PC-9 (cell line): ENCODE data around the gene VPS39. TPM values are rescaled to one million over a fixed set of nuclear protein-coding genes. Genes with fewer than 3 reads are reported as not detected.

ENCODE experiments used
- BruUV-seq: library from RNA; stranded (reverse); fragments of 400-500 nt; replicated peaks from 2 replicates; lab custom pipeline; 2021; lab: Mats Ljungman, UMichigan
- CTCF ChIA-PET: fragments of 300-600 bp; sonication (Branson Sonifier 250); formaldehyde crosslinking; loops from one replicate; lab custom pipeline; 2022; ENCODE audit warnings: antibody characterized with exemption; lab: Charles Lee
- POLR2A ChIA-PET: fragments of 300-600 bp; sonication (Branson Sonifier 250); formaldehyde crosslinking; loops from one replicate; lab custom pipeline; 2022; ENCODE audit warnings: antibody characterized with exemption; ENCODE audit not compliant: unreplicated experiment; lab: Charles Lee
- DNase-seq, 2 experiments: peaks; one replicate each; pipeline versions ENCODE4 v3.0.0 to v3.0.0-alpha.2; 2015 to 2022; ENCODE audit warnings: mixed read lengths in 1 of 2
- H2AFZ ChIP-seq: fragments of 200-600 bp; sonication (generic); 2 replicates; pipeline ENCODE4 v1.8.1; 2017; ENCODE audit warnings: antibody characterized with exemption
- H3F3A ChIP-seq: fragments of 200-600 bp; sonication (generic); 2 replicates; pipeline ENCODE4 v1.8.1; 2017; ENCODE audit warnings: antibody characterized with exemption, mild to moderate bottlenecking, low read depth; ENCODE audit not compliant: insufficient read depth
- H3K27ac ChIP-seq: fragments of 200-600 bp; sonication (generic); 2 replicates; pipeline ENCODE4 v1.6.1; 2016; ENCODE audit warnings: mixed run types
- H3K27me3 ChIP-seq: fragments of 200-600 bp; sonication (generic); 2 replicates; pipeline ENCODE4 v1.6.1; 2016; ENCODE audit warnings: low read depth, mixed run types; ENCODE audit not compliant: insufficient read depth
- H3K36me3 ChIP-seq: fragments of 200-600 bp; sonication (generic); 2 replicates; pipeline ENCODE4 v1.6.1; 2016; ENCODE audit warnings: low read depth, mixed run types
- H3K4me1 ChIP-seq: fragments of 200-600 bp; sonication (generic); replicated peaks from 2 replicates; pipeline ENCODE4 v1.6.1; 2016; ENCODE audit warnings: mixed run types; ENCODE audit not compliant: insufficient read depth
- H3K4me2 ChIP-seq: fragments of 200-600 bp; sonication (generic); 2 replicates; pipeline ENCODE4 v1.6.1; 2017; ENCODE audit warnings: mixed run types
- H3K4me3 ChIP-seq: fragments of 200-600 bp; sonication (generic); 2 replicates; pipeline ENCODE4 v1.6.1; 2016; ENCODE audit warnings: mixed run types
- H3K79me2 ChIP-seq: fragments of 200-600 bp; sonication (generic); 2 replicates; pipeline ENCODE4 v1.6.1; 2017; ENCODE audit warnings: low read depth, mixed run types
- H3K9me2 ChIP-seq: fragments of 200-600 bp; sonication (generic); 2 replicates; pipeline ENCODE4 v1.8.1; 2017; ENCODE audit warnings: mild to moderate bottlenecking; ENCODE audit not compliant: insufficient read depth
- H3K9me3 ChIP-seq: fragments of 200-600 bp; sonication (generic); 2 replicates; pipeline ENCODE4 v1.8.1; 2016; ENCODE audit warnings: low read depth; ENCODE audit not compliant: insufficient read depth
- H4K20me1 ChIP-seq: fragments of 200-600 bp; sonication (generic); 2 replicates; pipeline ENCODE4 v1.8.1; 2017; ENCODE audit not compliant: insufficient read depth
- CTCF ChIP-seq: fragments of 200-600 bp; sonication (generic); conservative IDR thresholded peaks from 2 replicates; pipeline ENCODE4 v1.6.1; 2017; ENCODE audit warnings: mixed run types, antibody characterized with exemption, mild to moderate bottlenecking, moderate library complexity
- EZH2 ChIP-seq: fragments of 200-600 bp; sonication (generic); IDR thresholded peaks from 2 replicates; pipeline ENCODE4 v1.8.0; 2017; ENCODE audit warnings: antibody characterized with exemption, low read depth
- intact Hi-C: fragments of 100-400 bp; cut with micrococcal nuclease; formaldehyde crosslinking; loops from one replicate; pipeline ENCODE4 v1.10.0; 2022; ENCODE audit not compliant: unreplicated experiment
- total RNA-seq: library from RNA; stranded (reverse); gene quantifications from 2 replicates; pipeline ENCODE4 v1.2.3, GENCODE V29; 2021

The VPS39 gene
- total RNA-seq, 1 experiment from 2014 or later = 57.6 TPM

- Histone ChIP-seq H4K20me1 (no peaks in the 10 kb centered on the region), H3K4me1 (no peaks in the 10 kb centered on the region), H3K9me2 (no peaks in the 10 kb centered on the region), H3K36me3 (peaks cover 4% of the 10 kb centered on the region; the same call in 1 of the 2 replicates), H3K4me3 (no peak overlapping the region), H3F3A (no peaks in the 10 kb centered on the region), H3K27ac (no peak overlapping the region), H2AFZ (no peak overlapping the region), H3K4me2 (no peak overlapping the region), H3K79me2 (no peaks in the 10 kb centered on the region), H3K9me3 (no peaks in the 10 kb centered on the region), H3K27me3 (no peaks in the 10 kb centered on the region)
- ChIA-PET POLR2A (no interaction called here), CTCF (no interaction called here)
- TF ChIP-seq CTCF (no peak), EZH2 (no peak)
- BruUV-seq = no TSS peak
- intact Hi-C loops = no loop called here
- no peak for DNase-seq
Observed at GRCh38 chr15:42171122-42171521, 37.0 kb downstream of the VPS39 start.

GRCh38 chr15:42166225-42166940 is 41.7 kb downstream of the VPS39 start:
- Histone ChIP-seq H4K20me1 (no peaks in the 10 kb centered on the region), H3K4me1 (no peaks in the 10 kb centered on the region), H2AFZ (no peak overlapping the region), H3F3A (no peaks in the 10 kb centered on the region), H3K9me2 (no peaks in the 10 kb centered on the region), H3K36me3 (peaks cover 4% of the 10 kb centered on the region; the same call in 1 of the 2 replicates), H3K27ac (no peak overlapping the region), H3K79me2 (no peaks in the 10 kb centered on the region), H3K4me2 (no peak overlapping the region), H3K4me3 (no peak overlapping the region), H3K27me3 (no peaks in the 10 kb centered on the region), H3K9me3 (no peaks in the 10 kb centered on the region)
- DNase-seq = no peak
- BruUV-seq = no TSS peak
- ChIA-PET CTCF (no interaction called here), POLR2A (no interaction called here)
- TF ChIP-seq EZH2 (no peak), CTCF (no peak)
- intact Hi-C loops = no loop called here

GRCh38 chr15:42165106-42165505 is 43.0 kb downstream of the VPS39 start:
- BruUV-seq = no TSS peak
- H3F3A ChIP-seq = no peaks in the 10 kb centered on the region
- H3K9me2 ChIP-seq = no peaks in the 10 kb centered on the region
- intact Hi-C loops = no loop called here
- CTCF ChIA-PET = no interaction called here
- no peaks in the 10 kb centered on the region for H3K27me3 ChIP-seq
- no peaks in the 10 kb centered on the region for H3K79me2 ChIP-seq
- no peak for DNase-seq
- H3K36me3 ChIP-seq = peaks cover 4% of the 10 kb centered on the region; the same call in 1 of the 2 replicates
- H3K4me2 ChIP-seq = no peak overlapping the region
- no peak overlapping the region for H3K4me3 ChIP-seq
- H2AFZ ChIP-seq = no peak overlapping the region
- no peak overlapping the region for H3K27ac ChIP-seq
- no peak for TF ChIP-seq CTCF
- no peak for TF ChIP-seq EZH2
- POLR2A ChIA-PET = interaction anchor here (0.6 kb wide), 1 partner anchor 726 kb away, joined by 3 read pairs; no protein-coding TSS in a partner anchor
- H3K4me1 ChIP-seq = no peaks in the 10 kb centered on the region
- H3K9me3 ChIP-seq = no peaks in the 10 kb centered on the region
- no peaks in the 10 kb centered on the region for H4K20me1 ChIP-seq
